Liver (tissue), 9 donors: ENCODE data around the gene SRGAP1. TPM values are rescaled to one million over a fixed set of nuclear protein-coding genes. Genes with fewer than 3 reads are reported as not detected.

Source experiments
- DNase-seq: peaks from one replicate; pipeline ENCODE4 v3.0.0-alpha.2; 2017; ENCODE audit warnings: low spot score
- H3K27ac ChIP-seq, 2 donors: one replicate each; pipeline ENCODE4 v1.7.0; 2013; ENCODE audit warnings: inconsistent platforms in 2 of 2, low read length in 2 of 2, control low read depth in 1 of 2, low read depth in 1 of 2, mild to moderate bottlenecking in 1 of 2
- H3K27me3 ChIP-seq, 4 donors: one replicate each; pipeline versions ENCODE4 v1.6.1 to v1.7.0; 2013; ENCODE audit warnings: low read length in 3 of 4, inconsistent platforms in 1 of 4, mild to moderate bottlenecking in 1 of 4, moderate library complexity in 1 of 4; ENCODE audit not compliant: control insufficient read depth in 4 of 4, insufficient read depth in 4 of 4
- H3K36me3 ChIP-seq, 4 donors: one replicate each; pipeline versions ENCODE4 v1.6.1 to v1.7.0; 2013; ENCODE audit warnings: low read length in 3 of 4, mild to moderate bottlenecking in 3 of 4, low read depth in 1 of 4, moderate library complexity in 1 of 4; ENCODE audit not compliant: control insufficient read depth in 4 of 4, insufficient read depth in 3 of 4
- H3K4me1 ChIP-seq, 4 donors: one replicate each; pipeline versions ENCODE4 v1.6.1 to v1.7.0; 2013; ENCODE audit warnings: low read length in 3 of 4, mild to moderate bottlenecking in 3 of 4, moderate library complexity in 1 of 4; ENCODE audit not compliant: control insufficient read depth in 4 of 4, insufficient read depth in 4 of 4
- H3K4me3 ChIP-seq, 3 donors: one replicate each; pipeline versions ENCODE4 v1.6.1 to v1.7.0; 2013; ENCODE audit warnings: low read length in 3 of 3, control low read depth in 1 of 3, low read depth in 1 of 3, mild to moderate bottlenecking in 1 of 3
- H3K9ac ChIP-seq, 2 donors: one replicate each; pipeline ENCODE4 v1.7.0; 2013; ENCODE audit warnings: low read length in 2 of 2, mild to moderate bottlenecking in 2 of 2, moderate library complexity in 2 of 2, control low read depth in 1 of 2, low read depth in 1 of 2
- H3K9me3 ChIP-seq, 4 donors: one replicate each; pipeline versions ENCODE4 v1.6.1 to v1.7.0; 2013; ENCODE audit warnings: low read length in 3 of 4; ENCODE audit not compliant: control insufficient read depth in 4 of 4
- ATF3 ChIP-seq: IDR thresholded peaks from 2 replicates; pipeline ENCODE4 v1.6.1; 2016; ENCODE audit warnings: antibody characterized with exemption
- CTCF ChIP-seq: fragments of 150-350 bp; IDR thresholded peaks from 2 replicates; pipeline ENCODE4 v1.5.1; 2017; ENCODE audit warnings: improper control_type of control experiment, low read depth, low read length; ENCODE audit not compliant: missing input control
- EGR1 ChIP-seq, 2 donors: IDR thresholded peaks; 2 replicates each; pipeline ENCODE4 v1.6.1; 2016 to 2018; ENCODE audit warnings: antibody characterized with exemption in 2 of 2, low read depth in 2 of 2
- FOXA1 ChIP-seq: IDR thresholded peaks from 2 replicates; pipeline ENCODE4 v1.6.1; 2016; ENCODE audit warnings: antibody characterized with exemption
- FOXA2 ChIP-seq: IDR thresholded peaks from 2 replicates; pipeline ENCODE4 v1.6.1; 2016; ENCODE audit warnings: antibody characterized with exemption
- GABPA ChIP-seq, 2 donors: IDR thresholded peaks in 1 of 2; conservative IDR thresholded peaks in 1 of 2; 2 replicates each; pipeline ENCODE4 v1.6.1; 2016; ENCODE audit warnings: antibody characterized with exemption in 2 of 2, mild to moderate bottlenecking in 1 of 2, moderate library complexity in 1 of 2
- HNF4A ChIP-seq, 2 donors: conservative IDR thresholded peaks; 2 replicates each; pipeline ENCODE4 v1.6.1; 2016; ENCODE audit warnings: antibody characterized with exemption in 2 of 2, mild to moderate bottlenecking in 2 of 2
- HNF4G ChIP-seq: IDR thresholded peaks from 2 replicates; pipeline ENCODE4 v1.6.1; 2016; ENCODE audit warnings: antibody characterized with exemption
- JUND ChIP-seq, 2 donors: IDR thresholded peaks; 2 replicates each; pipeline ENCODE4 v1.6.1; 2016; ENCODE audit warnings: antibody characterized with exemption in 2 of 2
- MAX ChIP-seq: IDR thresholded peaks from 2 replicates; pipeline ENCODE4 v1.6.1; 2016; ENCODE audit warnings: antibody characterized with exemption
- NR2F2 ChIP-seq: IDR thresholded peaks from 2 replicates; pipeline ENCODE4 v1.6.1; 2016; ENCODE audit warnings: antibody characterized with exemption
- RAD21 ChIP-seq, 2 donors: IDR thresholded peaks; 2 replicates each; pipeline ENCODE4 v1.6.1; 2016; ENCODE audit warnings: antibody characterized with exemption in 2 of 2, mild to moderate bottlenecking in 2 of 2
- REST ChIP-seq: IDR thresholded peaks from 2 replicates; pipeline ENCODE4 v1.6.1; 2016; ENCODE audit warnings: antibody characterized with exemption, mild to moderate bottlenecking
- RXRA ChIP-seq, 2 donors: IDR thresholded peaks; 2 replicates each; pipeline ENCODE4 v1.6.1; 2017 to 2018; ENCODE audit warnings: antibody characterized with exemption in 2 of 2, mild to moderate bottlenecking in 1 of 2
- SP1 ChIP-seq: IDR thresholded peaks from 2 replicates; pipeline ENCODE4 v1.6.1; 2018; ENCODE audit warnings: antibody characterized with exemption, mild to moderate bottlenecking
- TAF1 ChIP-seq: conservative IDR thresholded peaks from 2 replicates; pipeline ENCODE4 v1.6.1; 2016; ENCODE audit warnings: antibody characterized with exemption, mild to moderate bottlenecking
- YY1 ChIP-seq: IDR thresholded peaks from 2 replicates; pipeline ENCODE4 v1.6.1; 2016; ENCODE audit warnings: antibody characterized with exemption, mild to moderate bottlenecking
- ZBTB33 ChIP-seq: IDR thresholded peaks from 2 replicates; pipeline ENCODE4 v1.6.1; 2016; ENCODE audit warnings: antibody characterized with exemption
- WGBS: extraction: QIAGEN DNeasy Blood & Tissue Kit; methylation state at CpG from one replicate; pipeline ENCODE4 v1.1.7; 2013; 5-methylcytosine and 5-hydroxymethylcytosine counted together
- polyA plus RNA-seq, 2 donors: library from polyadenylated mRNA; stranded (reverse) in 1 of 2; unstranded in 1 of 2; fragments of 200-250 nt in 1 of 2; fragments of >200 nt in 1 of 2; fragmentation: Nextera tagmentation in 1 of 2; extraction: Ambion mirVana in 1 of 2; gene quantifications; one replicate each; pipeline versions ENCODE4 v1.2.1 to v1.2.3, GENCODE V29; 2013 to 2015
- total RNA-seq, 2 donors: library from RNA; depleted of rRNA; stranded (reverse); fragments of >200 nt; gene quantifications; one replicate each; pipeline ENCODE4 v1.2.3, GENCODE V29; 2014
- donor health status: healthy.
- donor health status: healthy.
- donor health status: healthy.
- donor health status: healthy.
- donor health status: healthy.

Gene SRGAP1
- total and polyA plus RNA-seq, 4 donors = 0.28 to 1.3 (median 0.85) TPM

- TF ChIP-seq NR2F2 (no peak), REST (no peak), TAF1 (no peak), SP1 (no peak), FOXA2 (no peak), YY1 (no peak)
- Histone ChIP-seq H3K4me1 (peaks cover 0 to 1% (median 0%) of the 10 kb centered on the region in 4 donors), H3K4me3 (no peak overlapping the region), H3K9me3 (no peaks in the 10 kb centered on the region), H3K9ac (no peak overlapping the region), H3K27ac (no peak overlapping the region), H3K27me3 (no peaks in the 10 kb centered on the region), H3K36me3 (no peaks in the 10 kb centered on the region)
- 91% methylated on average over 2 of the region's 2 CpGs for WGBS
- no peak for DNase-seq
Observed at GRCh38 chr12:63966606-63966975, 122.1 kb downstream of the SRGAP1 start.

- WGBS = 87% methylated on average over 5 of the region's 5 CpGs
- Histone ChIP-seq H3K4me3 (no peak overlapping the region), H3K4me1 (peaks cover 0 to 1% (median 0%) of the 10 kb centered on the region in 4 donors), H3K27ac (no peak overlapping the region), H3K27me3 (no peaks in the 10 kb centered on the region), H3K36me3 (no peaks in the 10 kb centered on the region), H3K9ac (no peak overlapping the region), H3K9me3 (no peaks in the 10 kb centered on the region)
- TF ChIP-seq EGR1 (IDR thresholded peaks at IDR 0.05; ENCODE audit: low read depth in 2 of 2) (no peak), NR2F2 (no peak), ZBTB33 (no peak), HNF4A (conservative IDR thresholded peaks at IDR 0.05) (no peak), RXRA (IDR thresholded peaks at IDR 0.05) (no peak), ATF3 (no peak), JUND (IDR thresholded peaks at IDR 0.05) (no peak), FOXA1 (no peak), TAF1 (no peak), FOXA2 (no peak), MAX (no peak), GABPA (IDR thresholded peaks at IDR 0.05 in 1 of 2, conservative IDR thresholded peaks at IDR 0.05 in 1 of 2) (no peak), HNF4G (no peak), SP1 (no peak), YY1 (no peak), RAD21 (IDR thresholded peaks at IDR 0.05) (no peak), CTCF (no peak), REST (no peak)
- no peak for DNase-seq
Observed at GRCh38 chr12:63967358-63968145, 123.1 kb downstream of the SRGAP1 start.
